ENCODE results near the gene KCNQ1. TPM values are rescaled to one million over a fixed set of nuclear protein-coding genes. Genes with fewer than 3 reads are reported as not detected.
"Not testable (repeated sequence)": the region's sequence is repeated elsewhere in the genome, so short reads cannot be mapped to it uniquely, and the experiment has no call there.

The KCNQ1 gene
- total RNA-seq, 3 donors from 2014 or later = 3.6 to 6.2 (median 5.1) TPM

DNA sequence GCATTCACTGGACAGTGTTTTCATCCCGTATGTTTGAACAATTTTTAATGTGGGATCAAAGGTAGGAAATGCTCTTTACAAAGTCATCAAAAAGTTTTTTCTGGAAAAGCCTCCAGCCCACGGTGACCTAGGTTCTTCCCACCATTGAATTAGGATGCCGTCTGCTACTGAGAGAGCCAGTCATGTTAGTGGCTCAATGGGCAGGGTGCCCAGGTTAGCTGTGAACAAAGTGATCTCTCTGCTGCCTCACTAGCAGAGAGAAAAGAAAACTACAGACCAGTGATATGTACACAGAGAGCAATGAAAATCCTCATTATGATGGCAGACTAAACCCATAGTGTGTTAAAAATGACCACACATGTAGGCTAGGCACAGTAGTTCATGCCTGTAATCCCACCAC lies 32.4 kb downstream of the KCNQ1 start:
- no peak for TF ChIP-seq CTCF (IDR thresholded peaks at IDR 0.05)
- TF ChIP-seq POLR2AphosphoS5 (IDR thresholded peaks at IDR 0.05) = no peak
- no peak for TF ChIP-seq POLR2A (IDR thresholded peaks at IDR 0.05)

GRCh38 chr11:2477936-2478335 lies 33.1 kb downstream of the KCNQ1 start:
- Histone ChIP-seq H3K4me3 (no peak overlapping the region), H3K4me1 (no peaks in the 10 kb centered on the region), H3K27ac (no peak overlapping the region), H3K36me3 (no peaks in the 10 kb centered on the region), H3K9me3 (peaks cover 9 to 17% of the 10 kb centered on the region in 2 donors), H3K27me3 (peaks cover 0 to 4% of the 10 kb centered on the region in 2 donors)
- no peak for DNase-seq (ENCODE audit: low spot score in 2 of 2)
- no peak for TF ChIP-seq POLR2A (IDR thresholded peaks at IDR 0.05)
- TF ChIP-seq CTCF (IDR thresholded peaks at IDR 0.05) = no peak
- TF ChIP-seq POLR2AphosphoS5 (IDR thresholded peaks at IDR 0.05) = no peak
- intact Hi-C loops (cut with DNase I; ENCODE audit: low total_unique reads) = no loop called here

More for the DNA sequence above, 32.4 kb downstream of the KCNQ1 start:
- no peak for DNase-seq (ENCODE audit: low spot score in 2 of 2)
- Histone ChIP-seq H3K36me3 (no peaks in the 10 kb centered on the region), H3K27me3 (no peaks in the 10 kb centered on the region), H3K27ac (no peak overlapping the region), H3K4me3 (no peak overlapping the region), H3K4me1 (no peaks in the 10 kb centered on the region), H3K9me3 (peaks cover 9 to 17% of the 10 kb centered on the region in 2 donors)
- intact Hi-C loops (cut with DNase I; ENCODE audit: low total_unique reads) = no loop called here

- H3K4me1 ChIP-seq; intact Hi-C loops (cut with DNase I; ENCODE audit: low total_unique reads); DNase-seq (ENCODE audit: low spot score in 2 of 2); H3K4me3 ChIP-seq; H3K36me3 ChIP-seq; H3K27me3 ChIP-seq; H3K27ac ChIP-seq: not testable (repeated sequence)
- peaks cover 9 to 17% of the 10 kb centered on the region in 2 donors for H3K9me3 ChIP-seq
These were observed 35.5 kb downstream of the KCNQ1 start for GRCh38 chr11:2480067-2480873.

DNA sequence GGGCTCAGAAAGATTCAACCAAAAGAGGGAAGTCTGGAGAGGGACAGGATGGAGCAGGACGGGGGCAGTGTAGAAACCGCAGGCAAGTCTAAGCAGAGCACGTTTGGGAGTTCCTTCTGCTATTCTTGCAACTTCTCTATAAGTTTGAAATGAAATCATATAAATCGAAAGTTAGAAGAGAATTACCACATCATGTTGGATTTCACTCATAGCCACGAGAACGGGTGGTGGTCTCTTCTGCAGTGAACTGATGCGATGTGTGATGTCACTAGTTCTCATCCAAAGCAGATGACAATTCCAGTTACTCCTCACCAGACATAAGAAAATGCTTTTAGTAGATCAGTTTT lies 36.0 kb downstream of the KCNQ1 start:
- Histone ChIP-seq H3K27ac (no peak overlapping the region), H3K9me3 (peaks cover 9 to 17% of the 10 kb centered on the region in 2 donors), H3K4me1 (no peaks in the 10 kb centered on the region), H3K36me3 (no peaks in the 10 kb centered on the region), H3K4me3 (no peak overlapping the region), H3K27me3 (peaks cover 0 to 4% of the 10 kb centered on the region in 2 donors)
- no peak for DNase-seq (ENCODE audit: low spot score in 2 of 2)
- intact Hi-C loops (cut with DNase I; ENCODE audit: low total_unique reads) = no loop called here
- TF ChIP-seq POLR2A (IDR thresholded peaks at IDR 0.05) (no peak), CTCF (IDR thresholded peaks at IDR 0.05) (no peak), POLR2AphosphoS5 (IDR thresholded peaks at IDR 0.05) (no peak)

- Histone ChIP-seq H3K27me3 (peaks cover 0 to 4% of the 10 kb centered on the region in 2 donors), H3K4me3 (no peak overlapping the region), H3K9me3 (peaks cover 9 to 17% of the 10 kb centered on the region in 2 donors), H3K36me3 (no peaks in the 10 kb centered on the region), H3K27ac (no peak overlapping the region), H3K4me1 (no peaks in the 10 kb centered on the region)
- TF ChIP-seq POLR2AphosphoS5 (IDR thresholded peaks at IDR 0.05) = no peak
- no peak for TF ChIP-seq CTCF (IDR thresholded peaks at IDR 0.05)
- TF ChIP-seq POLR2A (IDR thresholded peaks at IDR 0.05) = no peak
- intact Hi-C loops (cut with DNase I; ENCODE audit: low total_unique reads) = no loop called here
- no peak for DNase-seq (ENCODE audit: low spot score in 2 of 2)
These were observed 36.4 kb downstream of the KCNQ1 start for GRCh38 chr11:2481253-2481652.
